GM12892 (cell line): ENCODE measurements around the gene PREX1.
"Not testable (repeated sequence)": the region's sequence is repeated elsewhere in the genome, so short reads cannot be mapped to it uniquely, and the experiment has no call there.

ENCODE experiments used
- DNase-seq: peaks from one replicate; pipeline ENCODE4 v3.0.0; 2011; ENCODE audit not compliant: insufficient read length
- FAIRE-seq: peaks from 2 replicates; lab custom pipeline; 2011; peaks lifted over from hg19 to GRCh38; lab: Jason Lieb, UNC
- POLR2A ChIP-seq: IDR thresholded peaks from 2 replicates; pipeline ENCODE4 v1.6.1; 2011; ENCODE audit warnings: low read depth, low read length, control low read depth
- POLR2AphosphoS5 ChIP-seq: IDR thresholded peaks from 2 replicates; pipeline ENCODE4 v1.6.1; 2011; ENCODE audit warnings: low read depth, low read length, control low read depth
- TAF1 ChIP-seq: IDR thresholded peaks from 2 replicates; pipeline ENCODE4 v1.6.1; 2011; ENCODE audit warnings: low read depth, mild to moderate bottlenecking, control low read depth, low read length, borderline replicate concordance

PREX1 gene

GRCh38 chr20:48814633-48815032 is 13.2 kb downstream of the PREX1 start:
- TF ChIP-seq TAF1 (no peak), POLR2A (no peak), POLR2AphosphoS5 (no peak)
- FAIRE-seq, result no peak

GRCh38 chr20:48813930-48814546 is 13.8 kb downstream of the PREX1 start:
- no peak for TF ChIP-seq POLR2AphosphoS5
- TF ChIP-seq POLR2A, result no peak
- TF ChIP-seq TAF1, result no peak
- DNase-seq (no peak), FAIRE-seq (no peak)

More at GRCh38 chr20:48814633-48815032, 13.2 kb downstream of the PREX1 start:
- no peak for DNase-seq

DNA sequence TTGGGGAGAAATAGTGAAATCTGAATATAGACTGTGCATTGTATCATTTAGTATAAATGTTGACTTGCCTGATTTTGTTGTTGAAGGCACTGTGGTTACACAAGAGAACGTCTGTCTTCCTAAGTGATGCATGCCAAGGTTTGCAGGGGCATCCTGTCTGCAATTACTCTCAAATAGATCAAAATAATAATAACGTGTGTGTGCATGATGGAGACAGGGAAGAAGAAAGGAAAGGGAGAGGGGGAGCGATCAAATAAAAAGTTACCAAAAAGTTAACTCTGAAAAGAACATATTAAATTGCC is 14.4 kb downstream of the PREX1 start:
- no peak for FAIRE-seq
- no peak for TF ChIP-seq POLR2AphosphoS5
- no peak for TF ChIP-seq TAF1
- TF ChIP-seq POLR2A, result no peak

DNA sequence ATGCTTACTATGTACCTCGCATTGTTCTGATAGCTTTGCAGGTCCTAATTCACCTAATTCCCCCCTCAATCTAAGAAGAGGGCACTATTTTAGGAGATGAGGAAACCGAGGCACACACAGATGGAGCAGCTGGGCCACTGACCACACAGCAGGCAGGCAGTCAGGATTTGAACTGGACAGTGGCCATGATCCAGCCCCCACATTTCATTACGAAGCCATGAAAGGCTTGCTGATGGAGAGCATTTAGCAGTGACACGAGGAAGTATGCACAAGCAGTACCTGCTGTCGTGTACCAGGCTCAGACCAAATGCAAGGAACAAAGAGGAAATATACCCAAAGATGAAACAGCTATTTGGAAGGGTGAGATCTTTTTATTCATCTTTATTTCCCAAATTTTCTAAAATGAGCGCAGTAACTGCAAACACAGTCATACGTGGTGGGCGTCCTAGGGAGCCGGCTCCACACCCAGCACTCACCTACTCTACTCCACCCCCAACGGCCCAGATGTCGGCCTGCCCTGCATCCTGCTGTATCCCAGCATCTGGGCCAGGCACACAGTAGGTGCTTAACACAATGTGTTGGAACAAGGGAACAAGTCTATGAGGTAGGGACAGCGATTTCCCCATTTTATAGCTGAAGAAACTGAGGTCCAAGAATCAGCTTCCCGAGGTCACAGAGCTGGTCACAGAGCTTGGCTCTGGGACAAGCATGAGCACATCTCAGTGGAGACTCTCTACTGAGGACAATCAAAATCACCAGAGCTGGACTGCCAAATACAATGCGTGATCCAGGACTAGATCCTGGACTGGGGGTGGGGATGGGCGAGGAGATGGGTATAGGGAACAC is 15.0 kb downstream of the PREX1 start:
- TF ChIP-seq POLR2AphosphoS5 (no peak), POLR2A (no peak), TAF1 (no peak)
- DNase-seq (no peak), FAIRE-seq (no peak)

More for the DNA sequence above, 14.4 kb downstream of the PREX1 start:
- DNase-seq, result no peak

GRCh38 chr20:48812114-48812513 is 15.7 kb downstream of the PREX1 start:
- FAIRE-seq, result not testable (repeated sequence)

DNA sequence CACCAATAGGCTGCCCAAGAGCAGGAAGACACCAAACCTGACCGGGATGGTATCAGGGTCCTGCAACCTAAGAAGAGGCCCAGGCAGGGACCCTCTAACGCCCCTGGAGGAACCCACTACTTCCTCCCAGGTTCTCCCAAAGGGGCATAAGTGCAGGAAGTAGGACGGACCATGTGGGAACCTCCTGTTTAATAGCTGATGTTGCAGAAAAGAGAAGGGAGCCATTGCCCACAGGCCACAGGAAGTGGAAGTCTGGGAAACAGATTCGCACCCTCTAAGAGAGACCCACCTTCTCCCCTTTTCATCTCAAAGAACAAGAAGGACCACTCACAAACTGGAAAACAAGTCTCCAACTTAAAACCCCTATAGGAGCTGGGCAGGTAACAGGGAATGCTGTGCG is 18.1 kb downstream of the PREX1 start:
- no peak for TF ChIP-seq TAF1
- no peak for TF ChIP-seq POLR2AphosphoS5
- no peak for TF ChIP-seq POLR2A
- DNase-seq (no peak), FAIRE-seq (no peak)

More at GRCh38 chr20:48812114-48812513, 15.7 kb downstream of the PREX1 start:
- DNase-seq, result not testable (repeated sequence)

- DNase-seq, result no peak
- FAIRE-seq, result no peak
- TF ChIP-seq POLR2AphosphoS5, result no peak; the same call in 1 of the 2 replicates
- TF ChIP-seq TAF1, result no peak
- TF ChIP-seq POLR2A, result no peak
Measured at GRCh38 chr20:48808382-48809034, 19.3 kb downstream of the PREX1 start.

- no peak for TF ChIP-seq POLR2A
- TF ChIP-seq POLR2AphosphoS5, result no peak
- no peak for DNase-seq
- no peak for FAIRE-seq
Measured at GRCh38 chr20:48807586-48808381, 20.0 kb downstream of the PREX1 start.

DNA sequence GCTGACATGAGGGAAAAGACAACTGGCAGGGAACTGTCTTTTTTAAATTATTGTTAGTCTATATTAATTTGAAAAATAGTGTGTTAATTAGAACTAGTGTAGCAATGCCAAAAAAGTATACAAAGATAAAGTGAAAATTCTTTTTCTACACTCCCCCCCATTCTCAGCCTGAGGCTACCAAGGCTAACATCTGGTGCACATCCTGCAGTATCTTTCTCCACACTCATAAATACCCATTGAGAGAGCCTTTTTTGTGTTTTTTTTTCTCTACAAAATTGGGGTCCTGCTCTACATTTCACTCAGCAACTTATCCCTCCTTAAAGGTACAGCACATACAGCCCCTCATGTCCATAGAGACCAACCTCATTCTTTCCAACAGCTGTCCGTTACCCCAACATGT is 20.7 kb downstream of the PREX1 start:
- FAIRE-seq, result no peak
- TF ChIP-seq POLR2A, result no peak
- no peak for TF ChIP-seq POLR2AphosphoS5
- TF ChIP-seq TAF1, result no peak

DNA sequence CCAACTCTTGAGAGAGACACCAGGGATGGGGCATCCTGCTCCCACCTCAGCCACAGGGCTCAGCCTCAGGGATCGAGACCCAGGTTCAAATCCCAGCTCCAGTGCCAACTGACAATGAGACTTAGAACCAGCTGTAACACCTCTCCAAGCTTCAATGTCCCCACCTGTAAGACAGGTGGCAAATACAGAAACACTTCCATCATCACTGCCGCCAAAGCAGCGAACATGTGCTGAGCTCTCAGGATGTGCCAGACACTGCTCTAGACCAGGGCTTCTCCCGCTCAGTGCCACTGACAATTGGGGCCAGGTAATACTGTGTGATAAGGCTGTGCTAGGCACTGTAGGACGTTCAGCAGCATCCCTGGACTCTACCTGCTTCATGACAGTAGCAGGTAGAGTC is 22.1 kb downstream of the PREX1 start:
- no peak for FAIRE-seq
- DNase-seq, result no peak
- no peak for TF ChIP-seq POLR2A
- no peak for TF ChIP-seq POLR2AphosphoS5
- no peak for TF ChIP-seq TAF1

More for the DNA sequence above, 20.7 kb downstream of the PREX1 start:
- no peak for DNase-seq

DNA sequence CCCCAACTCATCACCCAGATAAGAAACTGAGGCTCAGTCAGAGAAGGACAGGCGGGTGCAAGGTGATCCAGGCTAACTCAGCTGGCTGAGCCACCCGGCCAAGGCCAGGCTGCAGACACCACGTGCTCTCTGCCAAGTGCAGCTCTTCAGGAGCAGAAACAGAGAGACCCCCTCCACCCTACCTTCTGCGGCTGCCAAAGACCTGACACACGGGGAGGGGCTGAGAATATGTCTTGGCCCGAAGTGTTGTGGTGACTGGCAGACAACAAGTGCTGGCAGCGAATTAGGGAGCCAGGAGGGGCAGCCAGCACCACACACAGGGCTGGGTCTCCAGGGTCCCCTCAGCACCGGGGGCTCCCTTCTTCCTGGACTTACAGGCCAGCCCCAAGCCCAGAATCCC is 22.5 kb downstream of the PREX1 start:
- no peak for FAIRE-seq
- DNase-seq, result no peak
- TF ChIP-seq POLR2AphosphoS5 (no peak), POLR2A (no peak), TAF1 (no peak)
